Lower leg skin (tissue), 4 donors: ENCODE data around the gene CBFA2T3. TPM values are rescaled to one million over a fixed set of nuclear protein-coding genes. Genes with fewer than 3 reads are reported as not detected.

Experiments used
- DNase-seq, 2 donors: peaks; one replicate each; pipeline ENCODE4 v3.0.0-alpha.2; 2019; ENCODE audit warnings: low spot score in 2 of 2
- H3K4me3 ChIP-seq: fragments of 200-600 bp; sonication (generic); 2 replicates; pipeline ENCODE4 v1.5.1; 2017; ENCODE audit warnings: mild to moderate bottlenecking, low read depth; ENCODE audit not compliant: poor library complexity, severe bottlenecking
- POLR2A ChIP-seq, 2 donors: fragments of 450-650 bp; IDR thresholded peaks; one replicate each; pipeline ENCODE4 v1.6.1; 2016 to 2017; ENCODE audit warnings: antibody characterized with exemption in 2 of 2, mild to moderate bottlenecking in 1 of 2, moderate library complexity in 1 of 2
- WGBS, 2 donors: methylation state at CpG; one replicate each; pipeline ENCODE4 v1.1.5; 2018; 5-methylcytosine and 5-hydroxymethylcytosine counted together
- intact Hi-C: fragments of 100-400 bp; cut with DNase I; formaldehyde crosslinking; loops from one replicate; pipeline ENCODE4 v1.15.0; 2023; ENCODE audit warnings: low total_unique reads
- total RNA-seq, 4 donors: library from RNA; depleted of rRNA; stranded (reverse); fragments of >200 nt; gene quantifications; one replicate each; pipeline ENCODE4 v1.1.0, GENCODE V29; 2016
- TF ChIP-seq, protein P1 (sequence below), 3 donors: fragments of 450-650 bp; IDR thresholded peaks; one replicate each; pipeline ENCODE4 v1.5.1; 2016; ENCODE audit warnings: antibody characterized with exemption in 3 of 3, mild to moderate bottlenecking in 3 of 3, moderate library complexity in 2 of 3

CBFA2T3 gene
- total RNA-seq, 4 donors from 2014 or later: 0.93 to 4.4 (median 2.9) TPM

DNA sequence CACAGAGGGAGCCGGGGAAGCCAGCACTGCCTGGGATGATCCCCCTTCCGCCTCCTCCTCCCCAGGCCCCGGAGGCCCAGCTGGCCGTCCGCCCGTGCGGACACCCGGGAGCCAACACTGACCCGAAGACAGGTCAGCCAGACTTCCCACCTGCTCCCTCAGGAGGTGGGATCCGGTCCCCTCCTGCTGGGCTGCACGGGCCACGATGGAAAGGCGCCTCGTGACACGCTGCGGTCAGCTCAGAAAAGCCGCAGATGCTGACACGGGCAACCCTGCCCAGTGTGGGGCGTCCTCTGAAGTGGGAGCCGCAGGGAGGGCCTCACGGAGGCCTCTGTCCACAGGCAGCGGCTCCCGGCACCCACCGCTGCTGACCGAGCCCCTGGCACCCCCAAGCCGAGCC is 49.3 kb downstream of the CBFA2T3 start:
- TF ChIP-seq, protein P1, sequence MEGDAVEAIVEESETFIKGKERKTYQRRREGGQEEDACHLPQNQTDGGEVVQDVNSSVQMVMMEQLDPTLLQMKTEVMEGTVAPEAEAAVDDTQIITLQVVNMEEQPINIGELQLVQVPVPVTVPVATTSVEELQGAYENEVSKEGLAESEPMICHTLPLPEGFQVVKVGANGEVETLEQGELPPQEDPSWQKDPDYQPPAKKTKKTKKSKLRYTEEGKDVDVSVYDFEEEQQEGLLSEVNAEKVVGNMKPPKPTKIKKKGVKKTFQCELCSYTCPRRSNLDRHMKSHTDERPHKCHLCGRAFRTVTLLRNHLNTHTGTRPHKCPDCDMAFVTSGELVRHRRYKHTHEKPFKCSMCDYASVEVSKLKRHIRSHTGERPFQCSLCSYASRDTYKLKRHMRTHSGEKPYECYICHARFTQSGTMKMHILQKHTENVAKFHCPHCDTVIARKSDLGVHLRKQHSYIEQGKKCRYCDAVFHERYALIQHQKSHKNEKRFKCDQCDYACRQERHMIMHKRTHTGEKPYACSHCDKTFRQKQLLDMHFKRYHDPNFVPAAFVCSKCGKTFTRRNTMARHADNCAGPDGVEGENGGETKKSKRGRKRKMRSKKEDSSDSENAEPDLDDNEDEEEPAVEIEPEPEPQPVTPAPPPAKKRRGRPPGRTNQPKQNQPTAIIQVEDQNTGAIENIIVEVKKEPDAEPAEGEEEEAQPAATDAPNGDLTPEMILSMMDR (IDR thresholded peaks at IDR 0.05): no peak
- no peak for TF ChIP-seq POLR2A (IDR thresholded peaks at IDR 0.05)
- intact Hi-C loops: no loop called here
- H3K4me3 ChIP-seq: no peak overlapping the region
- WGBS, 2 donors: 84 to 91% methylated on average over 4 to 26 of the region's 26 CpGs
- no peak for DNase-seq

DNA sequence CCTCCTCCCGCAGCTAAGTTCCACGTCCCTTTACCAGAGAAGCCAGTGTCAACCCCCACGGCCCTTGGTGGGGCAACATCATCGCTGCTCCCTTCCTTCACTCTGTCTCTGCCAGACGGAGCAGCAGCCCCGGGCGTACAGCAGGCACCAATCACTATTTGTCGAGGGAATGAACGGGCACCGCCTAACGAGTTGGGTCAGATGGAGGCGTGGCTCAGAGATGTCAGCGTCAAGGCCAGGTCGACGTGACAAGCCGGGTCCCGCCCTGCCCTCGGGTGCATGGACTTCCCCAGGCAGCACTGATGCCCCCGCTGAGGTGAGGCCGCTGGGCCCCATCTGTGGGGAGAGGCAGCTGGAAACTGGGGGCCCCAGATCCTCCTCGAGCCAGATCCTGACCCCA is 50.0 kb downstream of the CBFA2T3 start:
- no peak for DNase-seq
- 51 to 59% methylated on average over 16 to 18 of the region's 21 CpGs for WGBS, 2 donors
- intact Hi-C loops: no loop called here

DNA sequence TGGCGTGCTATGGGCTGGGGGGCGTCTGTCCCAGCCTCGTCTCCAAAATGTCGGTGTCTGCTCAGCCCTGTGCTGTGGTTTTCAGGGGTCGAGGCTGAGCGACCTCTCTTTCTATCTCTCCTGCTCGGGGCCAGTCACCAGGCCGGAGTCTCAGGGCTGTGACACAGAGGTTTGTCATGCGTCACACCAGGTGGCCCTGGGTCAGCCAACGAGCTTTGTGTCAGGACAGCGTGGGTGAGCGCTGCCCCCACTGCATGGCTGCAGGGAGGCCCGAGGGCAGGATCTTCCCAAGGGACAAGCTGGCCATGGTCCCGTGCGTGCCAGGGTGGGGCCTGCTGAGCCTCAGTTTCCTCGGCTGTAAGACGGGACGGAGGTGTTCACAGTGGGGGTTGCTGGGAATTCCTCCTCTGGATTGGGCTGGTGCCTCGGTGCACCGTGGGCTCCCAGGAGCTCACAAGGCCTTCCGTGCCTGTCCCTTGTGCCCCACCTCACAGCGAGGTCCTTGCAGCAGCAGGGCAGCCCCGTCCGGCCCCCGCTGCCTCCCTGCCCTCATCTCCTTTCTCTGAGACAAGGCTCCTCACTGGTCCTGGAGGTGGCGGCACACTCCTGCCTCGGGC is 50.5 kb downstream of the CBFA2T3 start:
- TF ChIP-seq POLR2A (IDR thresholded peaks at IDR 0.05): no peak
- TF ChIP-seq, protein P1 (IDR thresholded peaks at IDR 0.05): no peak
- no peak for DNase-seq
- 78 to 81% methylated on average over 20 to 27 of the region's 27 CpGs for WGBS, 2 donors
- no peak overlapping the region for H3K4me3 ChIP-seq
- intact Hi-C loops: no loop called here

More for the DNA sequence above, 50.0 kb downstream of the CBFA2T3 start:
- no peak overlapping the region for H3K4me3 ChIP-seq
- TF ChIP-seq, protein P1 (IDR thresholded peaks at IDR 0.05): no peak
- no peak for TF ChIP-seq POLR2A (IDR thresholded peaks at IDR 0.05)

DNA sequence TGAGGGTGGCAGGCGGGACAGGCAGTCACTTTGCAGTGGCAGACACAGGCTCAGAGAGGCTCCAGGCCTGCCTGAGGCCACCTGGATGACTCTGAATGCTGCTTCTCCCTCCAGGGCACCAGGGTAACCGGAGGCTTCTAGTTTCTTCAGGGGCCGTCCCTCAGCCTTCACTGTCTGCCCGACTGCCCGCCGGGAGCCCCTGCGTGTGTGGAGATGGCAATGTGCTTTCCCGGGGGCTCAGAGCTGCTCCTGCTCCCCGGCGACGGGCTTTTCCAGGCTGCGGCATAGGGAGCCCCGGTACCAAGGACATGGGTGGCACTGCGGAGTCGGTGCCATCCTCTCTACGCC is 51.5 kb downstream of the CBFA2T3 start:
- H3K4me3 ChIP-seq: no peak overlapping the region
- no peak for TF ChIP-seq POLR2A (IDR thresholded peaks at IDR 0.05)
- TF ChIP-seq, protein P1 (IDR thresholded peaks at IDR 0.05): no peak
- intact Hi-C loops: no loop called here
- no peak for DNase-seq
- 72 to 89% methylated on average over 9 to 15 of the region's 16 CpGs for WGBS, 2 donors

DNA sequence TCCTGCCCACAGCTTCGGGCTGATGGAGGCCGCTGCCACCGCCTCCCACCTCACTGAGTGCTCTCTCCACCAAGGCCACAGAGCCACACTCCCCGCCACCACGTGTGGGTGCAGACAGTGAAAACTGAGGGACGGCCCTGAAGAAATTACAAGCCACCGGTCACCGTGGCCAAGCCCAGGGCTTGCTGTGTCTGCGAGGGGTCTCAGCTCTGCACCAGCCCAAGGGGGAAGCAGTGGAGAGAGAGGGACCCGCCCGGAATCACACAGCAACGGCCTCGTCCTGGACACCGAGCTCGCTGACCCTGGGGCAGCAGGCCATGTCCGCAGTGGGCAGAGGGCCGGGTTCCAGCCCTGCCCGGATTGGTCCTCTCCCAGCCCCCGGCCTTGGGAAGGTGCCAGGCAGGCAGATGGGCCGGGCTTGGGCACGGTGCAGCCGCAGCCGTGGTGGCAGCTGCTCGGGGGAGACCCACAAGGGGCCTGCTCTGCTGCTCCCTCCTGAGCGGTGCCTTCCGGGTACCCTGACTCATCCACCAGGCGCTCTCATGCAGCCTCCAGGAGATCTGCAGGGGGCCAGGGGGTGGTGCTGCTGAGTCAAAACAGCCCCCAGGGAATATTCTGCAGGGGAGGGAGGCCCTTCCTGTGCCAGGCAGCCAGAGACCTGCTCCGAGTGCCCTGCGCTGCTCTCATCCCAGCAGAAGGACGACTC is 52.0 kb downstream of the CBFA2T3 start:
- 45 to 47% methylated on average over 22 to 23 of the region's 30 CpGs for WGBS, 2 donors
- no peak overlapping the region for H3K4me3 ChIP-seq
- intact Hi-C loops: no loop called here
- no peak for DNase-seq
- TF ChIP-seq, protein P1 (IDR thresholded peaks at IDR 0.05): no peak
- TF ChIP-seq POLR2A (IDR thresholded peaks at IDR 0.05): no peak
